Ovary (tissue), 3 donors: ENCODE measurements around the gene GRM3.

Source experiments
- EP300 ChIP-seq: sonication (generic); formaldehyde crosslinking; IDR thresholded peaks from one replicate; pipeline ENCODE4 v1.6.1; 2017; ENCODE audit warnings: antibody characterized with exemption
- TF ChIP-seq, protein P1 (sequence below), 3 donors: fragments of 450-650 bp in 2 of 3; fragments of 200-600 bp in 1 of 3; IDR thresholded peaks; one replicate each; pipeline versions ENCODE4 v1.5.1 to v1.8.0; 2016 to 2022; ENCODE audit warnings: antibody characterized with exemption in 3 of 3, mild to moderate bottlenecking in 1 of 3
- donor health status: DM: no; HTN: no; CAD: no.

GRCh38 chr7:86814661-86815379 lies 171.1 kb downstream of the GRM3 start:
- TF ChIP-seq EP300 = no peak
- TF ChIP-seq, protein P1, sequence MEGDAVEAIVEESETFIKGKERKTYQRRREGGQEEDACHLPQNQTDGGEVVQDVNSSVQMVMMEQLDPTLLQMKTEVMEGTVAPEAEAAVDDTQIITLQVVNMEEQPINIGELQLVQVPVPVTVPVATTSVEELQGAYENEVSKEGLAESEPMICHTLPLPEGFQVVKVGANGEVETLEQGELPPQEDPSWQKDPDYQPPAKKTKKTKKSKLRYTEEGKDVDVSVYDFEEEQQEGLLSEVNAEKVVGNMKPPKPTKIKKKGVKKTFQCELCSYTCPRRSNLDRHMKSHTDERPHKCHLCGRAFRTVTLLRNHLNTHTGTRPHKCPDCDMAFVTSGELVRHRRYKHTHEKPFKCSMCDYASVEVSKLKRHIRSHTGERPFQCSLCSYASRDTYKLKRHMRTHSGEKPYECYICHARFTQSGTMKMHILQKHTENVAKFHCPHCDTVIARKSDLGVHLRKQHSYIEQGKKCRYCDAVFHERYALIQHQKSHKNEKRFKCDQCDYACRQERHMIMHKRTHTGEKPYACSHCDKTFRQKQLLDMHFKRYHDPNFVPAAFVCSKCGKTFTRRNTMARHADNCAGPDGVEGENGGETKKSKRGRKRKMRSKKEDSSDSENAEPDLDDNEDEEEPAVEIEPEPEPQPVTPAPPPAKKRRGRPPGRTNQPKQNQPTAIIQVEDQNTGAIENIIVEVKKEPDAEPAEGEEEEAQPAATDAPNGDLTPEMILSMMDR (IDR thresholded peaks at IDR 0.05) = no peak
